Activated CD8-positive, alpha-beta memory T cell treated with anti-CD3 and anti-CD28 coated beads, Interleukin-2, amount 10 ng/mL, durations not matched to agents 7 days and 5 days (primary cell): ENCODE data around the gene SLC25A41. TPM values are rescaled to one million over a fixed set of nuclear protein-coding genes. Genes with fewer than 3 reads are reported as not detected.

Experiments used
- ATAC-seq: fragments of 150-1000 bp; cut with Tn5 transposase; one replicate; pipeline ENCODE4 v1.10.0; 2021; ENCODE audit warnings: moderate library complexity
- CTCF ChIA-PET: fragments of 350-600 bp; sonication (Branson Sonifier 250); formaldehyde crosslinking; loops from one replicate; lab custom pipeline; 2021; ENCODE audit warnings: antibody characterized with exemption; lab: Charles Lee
- DNase-seq: peaks from one replicate; pipeline ENCODE4 v3.0.0-alpha.2; 2020
- H3K27ac Mint-ChIP-seq: one replicate; pipeline ENCODE4 v1.8.0; 2021; ENCODE audit warnings: mild to moderate bottlenecking, mixed read lengths
- H3K27me3 Mint-ChIP-seq: one replicate; pipeline ENCODE4 v1.8.0; 2021; ENCODE audit warnings: mixed read lengths
- H3K36me3 Mint-ChIP-seq: one replicate; pipeline ENCODE4 v1.8.0; 2021; ENCODE audit warnings: mild to moderate bottlenecking, mixed read lengths
- H3K4me1 Mint-ChIP-seq: one replicate; pipeline ENCODE4 v1.8.0; 2021; ENCODE audit warnings: mixed read lengths
- H3K4me3 Mint-ChIP-seq: one replicate; pipeline ENCODE4 v1.8.0; 2021; ENCODE audit warnings: mild to moderate bottlenecking, moderate library complexity, mixed read lengths
- H3K9me3 Mint-ChIP-seq: one replicate; pipeline ENCODE4 v1.8.0; 2022; ENCODE audit warnings: low read depth, mixed read lengths
- total RNA-seq, 2 experiments: library from RNA; stranded (reverse); gene quantifications; one replicate each; pipeline ENCODE4 v1.2.3, GENCODE V29; 2021

SLC25A41 gene
- total RNA-seq, 2 experiments from 2014 or later = 0.44 to 0.52 TPM

DNA sequence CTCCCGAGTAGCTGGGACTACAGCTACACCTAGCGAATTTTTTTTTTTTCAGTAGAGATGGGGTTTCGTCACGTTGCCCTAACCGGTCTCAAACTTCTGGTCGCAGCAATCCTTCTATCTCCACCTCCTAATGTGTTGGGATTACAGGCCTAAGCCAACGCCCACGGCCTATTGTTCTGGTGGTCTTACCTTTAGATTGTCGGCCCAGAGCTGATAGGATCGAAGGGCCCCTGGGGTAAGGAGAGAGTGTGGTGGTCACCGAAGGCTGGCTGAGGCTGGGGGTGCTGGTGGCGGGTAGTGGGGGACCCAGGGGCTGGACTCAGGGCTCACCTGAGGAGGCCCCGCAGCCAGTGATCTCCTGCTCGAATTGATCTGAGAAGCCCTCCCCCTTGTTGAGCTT is 37.5 kb upstream of the SLC25A41 start:
- no peak overlapping the region for H3K27ac Mint-ChIP-seq
- H3K36me3 Mint-ChIP-seq = peaks cover 19% of the 10 kb centered on the region
- no peak for DNase-seq
- CTCF ChIA-PET = no interaction called here
- H3K9me3 Mint-ChIP-seq = no peaks in the 10 kb centered on the region
- no peaks in the 10 kb centered on the region for H3K27me3 Mint-ChIP-seq
- no peak overlapping the region for H3K4me3 Mint-ChIP-seq
- ATAC-seq = no peak
- H3K4me1 Mint-ChIP-seq = peaks cover 2% of the 10 kb centered on the region

DNA sequence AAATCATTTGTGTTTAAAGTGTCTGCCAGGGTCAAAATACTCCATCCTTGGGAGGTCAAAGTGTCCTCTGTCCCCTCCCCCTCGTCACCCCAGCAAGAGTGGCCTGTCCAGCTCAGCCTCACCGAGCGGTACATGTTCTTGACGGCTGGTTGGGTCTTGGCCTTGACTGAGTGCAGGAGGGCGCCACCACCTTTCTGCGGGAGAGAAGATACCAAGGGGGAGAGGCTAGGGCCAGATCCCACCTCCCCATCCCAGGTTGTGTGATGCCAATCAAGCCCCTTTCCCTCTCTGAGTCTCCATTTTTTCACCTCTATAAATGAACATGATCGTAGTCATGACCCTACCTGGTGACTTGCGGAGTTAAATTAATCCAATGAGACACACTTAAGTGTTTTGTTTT is 36.6 kb upstream of the SLC25A41 start:
- ATAC-seq (no peak), DNase-seq (no peak)
- Mint-ChIP-seq H3K9me3 (no peaks in the 10 kb centered on the region), H3K27ac (no peak overlapping the region), H3K4me1 (no peaks in the 10 kb centered on the region), H3K36me3 (peaks cover 16% of the 10 kb centered on the region), H3K4me3 (no peak overlapping the region), H3K27me3 (no peaks in the 10 kb centered on the region)
- CTCF ChIA-PET = no interaction called here

DNA sequence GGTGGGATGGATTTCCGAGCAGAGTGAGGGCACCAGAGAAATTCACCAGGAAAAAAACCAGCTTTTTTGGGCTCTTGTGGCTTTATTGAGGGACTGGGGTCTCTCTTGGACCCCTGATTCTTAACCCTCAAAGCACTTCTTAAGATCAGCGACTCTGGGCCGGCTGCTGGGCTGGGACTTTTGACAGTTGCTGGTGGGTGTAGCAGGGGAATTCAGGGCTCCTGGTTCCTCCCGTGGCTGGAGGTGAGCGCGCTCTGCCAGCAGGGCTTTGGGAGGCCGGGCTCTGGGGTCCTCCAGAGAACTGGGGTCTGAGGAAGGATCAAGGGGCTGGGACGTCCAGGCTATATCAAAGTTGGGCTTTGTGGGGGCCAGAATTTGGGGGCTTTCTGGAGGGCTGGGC is 33.8 kb upstream of the SLC25A41 start:
- CTCF ChIA-PET = no interaction called here
- no peak for DNase-seq
- H3K27ac Mint-ChIP-seq = no peak overlapping the region
- no peak overlapping the region for H3K4me3 Mint-ChIP-seq
- peaks cover 4% of the 10 kb centered on the region for H3K4me1 Mint-ChIP-seq
- H3K9me3 Mint-ChIP-seq = no peaks in the 10 kb centered on the region
- H3K36me3 Mint-ChIP-seq = peaks cover 13% of the 10 kb centered on the region
- no peaks in the 10 kb centered on the region for H3K27me3 Mint-ChIP-seq
- no peak for ATAC-seq

- Mint-ChIP-seq H3K4me1 (peaks cover 4% of the 10 kb centered on the region), H3K27ac (no peak overlapping the region), H3K36me3 (peaks cover 13% of the 10 kb centered on the region), H3K4me3 (no peak overlapping the region), H3K27me3 (no peaks in the 10 kb centered on the region), H3K9me3 (no peaks in the 10 kb centered on the region)
- DNase-seq (no peak), ATAC-seq (no peak)
- CTCF ChIA-PET = no interaction called here
Observed at GRCh38 chr19:6466526-6467248, 33.1 kb upstream of the SLC25A41 start.

GRCh38 chr19:6465663-6466062 is 32.1 kb upstream of the SLC25A41 start:
- H3K4me1 Mint-ChIP-seq = peaks cover 4% of the 10 kb centered on the region
- no peak overlapping the region for H3K27ac Mint-ChIP-seq
- ATAC-seq (no peak), DNase-seq (no peak)
- CTCF ChIA-PET = no interaction called here
- H3K27me3 Mint-ChIP-seq = no peaks in the 10 kb centered on the region
- H3K4me3 Mint-ChIP-seq = no peak overlapping the region
- peaks cover 10% of the 10 kb centered on the region for H3K36me3 Mint-ChIP-seq
- H3K9me3 Mint-ChIP-seq = no peaks in the 10 kb centered on the region

DNA sequence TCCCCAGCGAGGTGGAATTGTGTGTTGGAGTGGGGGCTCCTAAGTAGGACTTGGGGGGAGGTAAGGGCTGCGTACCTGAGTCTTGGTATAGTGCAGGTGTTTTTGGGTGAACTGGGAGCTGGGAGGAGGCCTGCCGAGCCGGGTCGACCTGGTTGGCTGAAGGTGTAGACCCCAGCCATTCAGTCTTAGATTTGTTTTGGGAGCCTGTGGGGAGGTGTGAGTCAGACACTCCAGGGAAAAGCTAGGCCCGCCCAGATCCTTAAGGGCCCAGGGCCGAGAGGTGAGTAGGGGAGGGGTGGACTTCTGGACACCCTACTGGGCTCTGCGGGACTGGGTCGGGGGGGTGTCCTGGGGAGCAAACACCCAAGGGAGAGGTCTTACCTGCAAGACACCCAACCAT is 31.4 kb upstream of the SLC25A41 start:
- Mint-ChIP-seq H3K4me1 (peaks cover 8% of the 10 kb centered on the region), H3K27ac (no peak overlapping the region), H3K9me3 (no peaks in the 10 kb centered on the region), H3K27me3 (no peaks in the 10 kb centered on the region), H3K4me3 (no peak overlapping the region), H3K36me3 (peaks cover 7% of the 10 kb centered on the region)
- DNase-seq = no peak
- ATAC-seq = no peak
- CTCF ChIA-PET = no interaction called here

- no peak within 1 kb of the TSS for H3K4me3 Mint-ChIP-seq
Observed at GRCh38 chr19:6464070-6464873, 30.7 kb upstream of the SLC25A41 start, which contains the start of gene CRB3. Gene CRB3 (plus strand): TSS chr19:6464271. CDS start chr19:6464702, 431 bp downstream.

DNA sequence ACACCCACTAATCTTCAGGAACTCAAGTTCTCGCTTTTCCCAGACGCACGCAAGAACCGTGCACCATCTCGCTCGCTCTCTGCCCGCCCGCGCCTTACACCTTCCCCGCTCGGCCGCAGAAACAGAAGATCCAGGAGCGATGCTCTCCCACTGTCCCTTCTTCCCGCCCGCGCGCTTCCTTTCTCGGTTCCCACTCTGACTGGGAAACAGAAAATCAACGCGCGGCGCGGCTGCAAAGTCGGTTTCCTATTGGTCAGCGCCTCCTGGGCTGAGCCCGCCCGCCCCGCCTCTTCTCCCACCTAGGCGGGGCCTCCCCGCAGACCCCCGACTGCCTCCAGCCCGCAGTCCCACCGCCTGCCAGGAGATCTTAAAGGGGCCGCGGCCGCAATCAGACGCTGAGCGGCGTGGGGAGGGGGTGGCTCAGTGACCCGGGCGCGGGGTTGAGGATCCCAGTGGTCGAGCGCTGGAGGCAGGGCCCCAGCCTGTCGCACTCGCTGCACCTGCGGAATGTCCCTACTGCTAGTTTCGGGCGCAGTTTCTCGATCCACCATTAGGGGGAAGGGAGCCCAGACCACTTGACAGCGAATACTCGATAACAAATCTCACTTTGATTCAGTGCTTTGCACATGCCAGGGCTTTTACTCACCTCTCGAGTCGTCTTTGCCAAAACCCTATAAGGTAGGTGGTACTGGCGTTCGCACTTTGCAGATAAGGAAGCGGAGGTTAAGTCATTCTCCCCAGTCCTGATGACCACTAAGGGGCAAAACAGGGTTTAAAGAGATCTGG is 26.7 kb upstream of the SLC25A41 start:
- DNase-seq = peak; percentile 98
- ATAC-seq = peak; percentile 85
- CTCF ChIA-PET = interaction anchor here (0.7 to 1.8 kb wide), 4 partner anchors 22 to 318 kb away, joined by 3 to 7 read pairs (median 4); partner anchors contain the start of gene DENND1C
- Mint-ChIP-seq H3K4me3 (peak overlapping the region; percentile 85), H3K36me3 (peaks cover 11% of the 10 kb centered on the region), H3K27me3 (no peaks in the 10 kb centered on the region), H3K27ac (peak overlapping the region; percentile 79), H3K9me3 (no peaks in the 10 kb centered on the region), H3K4me1 (peaks cover 19% of the 10 kb centered on the region)

More at GRCh38 chr19:6464070-6464873, 30.7 kb upstream of the SLC25A41 start, which contains the start of gene CRB3:
- Mint-ChIP-seq H3K9me3 (no peaks in the 10 kb centered on the region), H3K27me3 (no peaks in the 10 kb centered on the region), H3K4me1 (peaks cover 9% of the 10 kb centered on the region), H3K27ac (no peak within 1 kb of the TSS), H3K36me3 (peaks cover 8% of the 10 kb centered on the region)
- ATAC-seq = no peak
- CTCF ChIA-PET = no interaction called here
- no peak for DNase-seq

DNA sequence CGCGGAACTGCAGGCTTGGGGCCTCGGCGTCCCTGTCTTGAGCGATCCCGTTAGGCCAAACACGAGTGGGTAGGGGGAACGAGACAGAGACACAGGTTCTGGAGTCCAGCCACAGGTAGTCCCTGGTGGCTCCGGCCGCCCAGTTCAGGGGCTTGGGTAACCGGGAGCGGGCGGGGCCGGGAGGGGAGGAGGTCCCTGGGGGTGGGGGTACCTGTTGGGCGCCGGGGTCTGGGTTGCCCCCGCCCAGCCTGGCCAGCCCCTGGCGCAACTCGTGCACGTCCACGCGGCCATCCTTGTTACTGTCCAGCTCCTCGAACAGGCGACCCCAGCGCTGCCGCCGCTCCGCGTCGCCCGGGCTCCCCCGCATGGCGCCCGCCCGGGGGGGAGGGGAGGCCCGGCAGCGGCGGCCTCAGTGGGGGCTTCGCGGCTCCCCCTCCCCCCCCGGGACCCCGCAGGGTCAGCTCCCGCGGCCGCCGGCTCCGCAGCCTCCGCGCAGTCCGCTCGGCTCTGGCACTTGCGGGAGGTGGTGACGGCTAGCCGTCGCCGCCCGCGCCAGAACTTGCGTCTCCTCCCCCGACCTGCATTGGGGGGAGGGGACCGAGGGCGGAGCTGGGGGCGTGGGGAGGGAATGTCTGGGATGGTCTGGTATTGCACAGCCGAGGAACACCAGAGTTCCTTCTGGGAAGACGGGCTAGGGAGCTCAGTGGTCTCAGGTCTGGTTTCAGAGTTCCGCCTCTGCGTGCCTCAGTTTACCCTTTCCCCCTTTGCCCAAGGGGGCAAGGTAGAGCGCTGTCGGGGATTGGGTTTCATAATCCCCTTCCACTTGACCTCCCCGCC is 25.9 kb upstream of the SLC25A41 start, which contains the start of gene SLC25A23:
SLC25A23 (minus strand) TSS at position 531 of the 837 bp plus-strand sequence; CDS start at position 367, 164 bp downstream.
- Mint-ChIP-seq H3K9me3 (no peaks in the 10 kb centered on the region), H3K36me3 (peaks cover 19% of the 10 kb centered on the region), H3K4me1 (peaks cover 19% of the 10 kb centered on the region), H3K4me3 (peak within 1 kb of the TSS; percentile 85), H3K27ac (peak within 1 kb of the TSS; percentile 79), H3K27me3 (no peaks in the 10 kb centered on the region)
- CTCF ChIA-PET = interaction anchor here (1.1 to 1.8 kb wide), 4 partner anchors 22 to 34 kb away, joined by 3 to 7 read pairs (median 4); partner anchors contain the start of genes DENND1C and KHSRP
- peak; percentile 45 for ATAC-seq
- DNase-seq = peak; percentile 79

- peaks cover 16% of the 10 kb centered on the region for H3K4me1 Mint-ChIP-seq
- peaks cover 25% of the 10 kb centered on the region for H3K36me3 Mint-ChIP-seq
- DNase-seq = no peak
- peak overlapping the region; percentile 78 for H3K4me3 Mint-ChIP-seq
- no peaks in the 10 kb centered on the region for H3K27me3 Mint-ChIP-seq
- CTCF ChIA-PET = interaction anchor here (1.1 to 1.8 kb wide), 4 partner anchors 23 to 34 kb away, joined by 3 to 7 read pairs (median 4); partner anchors contain the start of genes DENND1C and KHSRP
- no peak for ATAC-seq
- H3K27ac Mint-ChIP-seq = peak overlapping the region; percentile 72
- peaks cover 2% of the 10 kb centered on the region for H3K9me3 Mint-ChIP-seq
Observed at GRCh38 chr19:6458695-6459261, 25.2 kb upstream of the SLC25A41 start.

- H3K27me3 Mint-ChIP-seq = no peaks in the 10 kb centered on the region
- H3K36me3 Mint-ChIP-seq = peaks cover 30% of the 10 kb centered on the region
- CTCF ChIA-PET = interaction anchor here (1.1 to 1.8 kb wide), 2 partner anchors 24 to 33 kb away, joined by 4 to 7 read pairs; partner anchors contain the start of genes DENND1C and KHSRP
- DNase-seq (no peak), ATAC-seq (no peak)
- H3K4me3 Mint-ChIP-seq = peak overlapping the region; percentile 78
- peak overlapping the region; percentile 72 for H3K27ac Mint-ChIP-seq
- peaks cover 2% of the 10 kb centered on the region for H3K9me3 Mint-ChIP-seq
- H3K4me1 Mint-ChIP-seq = peaks cover 16% of the 10 kb centered on the region
Observed at GRCh38 chr19:6457958-6458694, 24.6 kb upstream of the SLC25A41 start.
